HG03460 (cell line): ENCODE results near the gene IQUB.
"Not testable (repeated sequence)": the region's sequence is repeated elsewhere in the genome, so short reads cannot be mapped to it uniquely, and the experiment has no call there.

Experiments used
- ATAC-seq: cut with Tn5 transposase; IDR thresholded peaks from one replicate; pipeline ENCODE4 v1.9.1; 2021; ENCODE audit not compliant: unreplicated experiment

Gene IQUB

GRCh38 chr7:123534383-123535260 lies at the start of gene IQUB:
Gene IQUB (minus strand): TSS chr7:123534595. CDS start chr7:123512340, 22,255 bp downstream.
- peak; percentile 78 for ATAC-seq

- no peak for ATAC-seq
These were observed 49.4 kb upstream of the IQUB start for GRCh38 chr7:123583821-123584220.

- ATAC-seq: no peak
These were observed 46.7 kb upstream of the IQUB start for GRCh38 chr7:123581162-123581459.

DNA sequence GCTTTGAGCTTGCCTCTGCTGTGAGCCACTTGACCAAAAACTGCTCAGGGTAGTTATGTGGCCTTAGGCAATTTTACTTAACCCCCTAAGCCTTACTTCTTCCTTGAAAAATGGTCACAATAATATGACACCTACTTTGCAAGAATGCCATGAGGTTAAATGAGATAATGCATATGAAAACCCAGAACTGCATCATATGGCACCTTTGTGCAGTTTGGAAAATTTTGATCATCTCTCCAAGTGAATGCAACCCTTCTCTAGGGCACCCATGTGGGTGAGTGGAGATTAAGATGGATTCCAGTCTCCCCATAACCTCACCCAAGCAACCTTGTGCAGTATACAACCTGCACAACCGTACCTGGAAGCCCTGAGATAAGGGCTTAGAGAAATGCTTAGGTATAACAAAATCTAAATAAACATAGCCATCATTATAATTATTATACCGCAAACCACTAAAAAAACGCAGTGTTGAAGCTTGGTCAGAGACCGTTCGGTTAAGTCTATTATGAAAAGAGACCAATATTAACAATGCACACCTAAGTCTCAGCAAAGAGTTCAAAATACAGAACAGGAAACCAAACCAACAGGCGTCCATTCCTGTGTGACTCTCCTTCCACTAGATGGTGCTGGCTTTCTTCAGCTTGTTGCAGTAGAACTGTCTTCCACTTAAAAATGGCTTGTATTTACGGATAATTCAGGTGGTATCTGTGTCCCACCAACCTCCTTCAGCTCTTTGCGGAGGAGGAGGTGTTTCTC lies 46.2 kb upstream of the IQUB start:
- no peak for ATAC-seq

GRCh38 chr7:123579416-123579815 lies 45.0 kb upstream of the IQUB start:
- ATAC-seq: no peak

GRCh38 chr7:123573896-123574467 lies 39.6 kb upstream of the IQUB start:
- ATAC-seq: no peak

DNA sequence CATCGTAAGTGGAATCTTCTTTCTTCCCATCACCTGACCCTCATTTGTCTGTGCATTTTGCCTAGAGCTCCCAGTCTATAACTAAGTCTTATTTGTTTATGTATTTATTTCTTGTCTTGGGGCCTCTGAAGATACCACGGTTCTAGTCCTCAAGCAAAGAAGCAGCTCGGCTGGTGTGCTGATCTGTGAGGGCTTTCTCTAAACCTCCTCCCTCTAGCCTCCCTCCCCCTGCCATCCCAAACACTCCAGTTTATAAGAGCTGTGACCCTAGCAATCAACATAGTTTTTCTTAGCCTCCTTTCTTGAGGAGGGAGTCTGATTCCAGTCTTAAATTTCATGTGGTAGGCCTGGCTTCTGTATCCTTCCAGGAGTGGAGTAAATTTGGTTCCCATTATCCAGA lies 38.9 kb upstream of the IQUB start:
- no peak for ATAC-seq

GRCh38 chr7:123571684-123572083 lies 37.3 kb upstream of the IQUB start:
- no peak for ATAC-seq

GRCh38 chr7:123571187-123571586 lies 36.8 kb upstream of the IQUB start:
- no peak for ATAC-seq

DNA sequence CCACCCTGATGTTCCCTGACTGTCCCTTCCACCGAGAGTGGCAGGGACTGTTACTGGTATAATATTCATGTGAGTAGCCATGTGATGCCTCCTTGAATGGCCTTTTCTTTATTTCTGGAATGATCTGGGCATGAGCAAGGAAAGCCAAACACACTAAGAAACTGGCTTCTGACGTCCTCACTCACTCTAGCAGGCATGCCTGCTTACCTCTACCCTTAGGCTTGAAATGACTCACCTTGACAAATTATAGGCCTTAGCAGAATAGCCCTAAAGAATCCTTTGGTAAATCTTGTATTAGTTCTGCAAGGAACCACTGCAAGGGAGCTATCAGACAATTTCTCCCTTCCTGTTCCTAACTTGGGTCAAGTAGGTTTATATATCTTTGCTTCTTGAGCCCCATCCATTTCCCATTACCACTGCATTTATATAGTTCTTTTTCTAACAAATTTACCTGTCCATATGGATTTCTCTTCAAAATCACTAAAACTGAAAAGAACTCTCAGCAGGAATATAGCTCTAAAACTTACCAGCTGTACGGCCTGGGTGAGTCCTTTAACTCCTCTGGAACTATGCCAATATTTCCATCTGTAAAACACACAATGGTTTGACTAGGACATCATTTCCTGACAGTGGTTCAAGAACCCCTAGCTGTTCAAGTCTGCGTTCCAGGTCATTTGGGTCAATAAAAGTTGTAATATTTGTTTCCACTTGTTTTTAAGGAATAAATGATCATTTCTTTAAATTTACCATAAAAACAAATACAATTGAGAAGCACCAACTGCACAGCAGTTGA lies 36.2 kb upstream of the IQUB start:
- no peak for ATAC-seq

DNA sequence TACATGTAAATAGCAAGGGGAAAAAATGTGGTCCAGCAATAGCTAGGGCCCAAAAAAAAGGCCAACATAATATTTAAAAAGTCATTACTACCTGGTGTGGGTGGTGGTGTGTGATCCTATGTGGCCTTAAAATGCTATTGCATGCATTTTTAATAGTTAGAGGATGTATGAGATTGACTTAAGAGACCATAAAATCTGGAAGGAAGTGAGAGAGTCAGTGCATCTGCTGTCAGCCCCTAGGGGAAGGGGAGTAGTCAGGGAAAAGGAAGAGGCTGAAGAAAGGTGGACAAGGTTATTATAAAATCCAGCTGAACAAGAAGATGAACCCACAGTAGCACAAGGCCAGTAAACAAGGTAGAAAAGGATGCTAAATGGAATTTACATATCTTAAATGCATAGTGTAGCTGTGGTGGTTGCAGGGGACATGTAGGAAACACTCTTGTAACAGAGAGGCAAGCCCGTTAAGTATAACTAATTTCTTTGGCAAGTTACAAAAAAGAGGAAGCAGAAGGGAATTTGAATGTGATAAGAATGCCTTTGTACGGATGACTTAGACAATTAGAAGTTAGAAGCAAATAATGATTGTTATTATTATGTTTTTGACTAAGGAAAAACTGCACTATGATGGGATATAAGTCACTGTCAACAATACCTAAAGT lies 35.1 kb upstream of the IQUB start:
- no peak for ATAC-seq

DNA sequence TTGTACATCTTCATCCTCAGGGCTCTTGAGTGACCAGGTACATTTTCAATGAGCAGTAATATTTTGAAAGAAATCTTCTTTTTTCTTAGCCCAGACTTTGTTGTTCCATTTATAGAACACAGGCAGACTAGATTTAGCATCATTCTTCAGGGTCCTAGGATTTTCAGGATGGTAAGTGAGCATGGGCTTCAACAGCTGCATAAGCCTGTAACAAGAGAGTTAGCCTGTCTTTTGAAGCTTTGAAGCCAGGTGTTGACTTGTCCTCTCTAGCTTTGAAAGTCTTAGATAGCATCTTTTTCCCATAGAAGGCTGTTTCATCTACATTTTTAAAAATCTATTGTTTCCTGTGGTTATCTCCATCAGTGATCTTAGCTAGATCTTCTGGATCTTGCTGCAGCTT lies 27.7 kb upstream of the IQUB start:
- ATAC-seq: no peak

GRCh38 chr7:123558289-123558874 lies 24.0 kb upstream of the IQUB start:
- ATAC-seq: no peak

DNA sequence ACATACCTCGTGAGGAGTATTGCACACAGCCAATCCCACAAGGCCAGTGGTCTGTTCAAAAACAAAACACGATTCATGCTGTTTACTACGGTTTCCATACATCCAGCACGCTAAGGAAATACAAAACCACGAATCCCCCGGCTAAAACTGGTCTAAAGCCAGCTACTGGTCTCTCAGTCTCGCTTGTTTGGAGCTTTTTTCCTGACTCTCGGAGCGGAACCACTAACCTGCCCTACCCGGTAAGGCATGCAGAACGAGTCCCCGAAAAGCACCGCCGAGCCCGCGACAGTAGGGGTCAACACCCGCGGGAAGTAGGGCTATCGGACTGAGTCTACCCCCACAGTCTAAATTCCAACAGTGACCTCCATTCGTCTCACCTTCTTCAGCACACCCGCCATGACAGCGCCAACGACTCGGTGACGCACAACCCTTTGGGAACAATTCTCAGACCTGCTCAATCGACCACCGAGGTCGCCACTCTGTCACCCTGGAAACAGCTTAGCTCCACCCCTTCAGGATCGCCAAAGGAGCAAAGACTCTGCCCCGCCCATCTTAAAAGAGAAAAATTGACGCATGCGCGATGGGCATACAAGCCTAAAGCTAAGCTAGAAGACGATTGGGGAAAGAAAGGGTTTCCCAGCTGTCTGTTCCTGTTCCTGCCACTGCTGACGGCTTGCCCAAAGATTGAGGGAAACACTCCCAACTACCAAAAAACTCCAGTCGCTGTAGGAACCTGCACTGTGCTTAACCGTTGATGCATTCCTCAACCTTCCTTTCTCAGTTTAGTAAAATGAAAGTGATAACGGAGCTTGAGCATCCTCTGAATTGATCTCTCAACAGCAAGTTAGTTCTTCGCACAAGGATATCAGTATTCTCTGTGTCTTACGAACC lies 23.2 kb upstream of the IQUB start, which contains the start of gene NDUFA5:
NDUFA5 (minus strand) TSS at position 421 of the 891 bp plus-strand sequence; CDS start at position 398, 23 bp downstream.
- peak; percentile 99 for ATAC-seq

GRCh38 chr7:123557016-123557397 lies 22.6 kb upstream of the IQUB start:
- no peak for ATAC-seq

DNA sequence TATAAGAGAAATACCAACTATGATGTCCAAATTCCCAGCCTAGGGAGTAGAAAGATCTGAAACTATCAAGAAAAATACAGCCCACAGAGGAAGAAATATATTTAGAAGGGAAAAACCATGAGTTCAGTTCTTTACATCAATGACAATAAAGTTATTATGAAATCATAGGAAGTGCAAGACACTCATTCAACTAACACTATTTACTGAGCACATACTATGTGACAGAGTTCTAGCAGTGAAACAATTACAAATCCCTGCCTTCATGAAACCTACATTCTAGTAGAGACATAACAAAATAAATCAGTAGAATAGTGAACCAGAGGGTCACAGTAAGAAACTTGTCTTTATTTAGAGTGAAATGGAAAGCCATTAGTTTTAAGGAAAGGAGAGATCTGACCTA lies 21.1 kb upstream of the IQUB start:
- ATAC-seq: no peak

- no peak for ATAC-seq
These were observed 18.8 kb upstream of the IQUB start for GRCh38 chr7:123553159-123553558.

DNA sequence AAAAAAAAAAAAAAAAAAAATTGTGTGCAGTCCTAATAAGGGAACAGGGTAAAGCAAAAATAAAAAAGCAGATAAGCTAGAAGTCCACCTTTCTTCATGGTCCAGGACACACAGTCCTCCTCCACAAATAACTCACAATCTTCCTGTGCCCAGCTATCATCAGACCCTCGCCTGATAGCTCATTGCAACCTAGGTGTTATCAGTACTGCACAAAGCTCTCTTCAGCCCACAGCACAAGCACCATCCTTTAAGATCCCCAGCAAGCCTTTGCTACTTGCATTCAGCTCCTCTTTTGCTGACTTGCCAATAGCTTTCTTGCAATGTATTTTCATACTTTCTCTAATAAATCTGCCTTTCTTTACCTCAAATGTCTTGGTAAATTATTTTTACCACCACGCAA lies 18.2 kb upstream of the IQUB start:
- ATAC-seq: no peak

DNA sequence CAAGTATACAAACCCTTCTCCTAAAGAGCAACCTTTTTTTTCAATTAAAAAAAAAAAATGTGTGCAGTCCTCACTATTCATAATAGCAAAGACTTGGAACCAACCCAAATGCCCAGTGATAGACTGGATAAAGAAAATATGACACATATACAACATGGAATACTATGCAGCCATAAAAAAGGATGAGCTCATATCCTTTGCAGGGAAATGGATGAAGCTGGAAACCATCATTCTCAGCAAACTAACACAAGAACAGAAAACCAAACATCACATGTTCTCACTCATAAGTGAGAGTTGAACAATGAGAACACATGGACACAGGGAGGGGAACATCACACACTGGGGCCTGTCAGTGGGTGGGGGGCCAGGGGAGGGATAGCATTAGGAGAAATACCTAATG lies 17.7 kb upstream of the IQUB start:
- not testable (repeated sequence) for ATAC-seq
